WTC11 (cell line): ENCODE data around the gene TMEM214. TPM values are rescaled to one million over a fixed set of nuclear protein-coding genes. Genes with fewer than 3 reads are reported as not detected.
A peak's percentile ranks its signal among the peaks of the same experiment; 100 is the strongest.

Experiments
- ATAC-seq: fragments of 200-7000 bp; cut with Tn5 transposase; 2 replicates; pipeline ENCODE4 v1.10.0; 2021; ENCODE audit warnings: mild to moderate bottlenecking, moderate library complexity
- CTCF ChIA-PET: fragments of 300-600 bp; sonication (Branson Sonifier 250); formaldehyde crosslinking; loops from one replicate; lab custom pipeline; 2021; ENCODE audit warnings: antibody characterized with exemption; lab: Charles Lee
- POLR2A ChIA-PET: fragments of 350-600 bp; sonication (Branson Sonifier 250); formaldehyde crosslinking; loops from one replicate; lab custom pipeline; 2021; ENCODE audit warnings: antibody characterized with exemption; lab: Charles Lee
- DNase-seq: peaks from one replicate; pipeline ENCODE4 v3.0.0; 2021; ENCODE audit warnings: low spot score
- H3K27ac Mint-ChIP-seq: 2 replicates; pipeline ENCODE4 v1.8.0; 2021; ENCODE audit warnings: mixed read lengths
- H3K27me3 Mint-ChIP-seq: 2 replicates; pipeline ENCODE4 v1.8.0; 2021; ENCODE audit warnings: low read depth, mild to moderate bottlenecking, moderate library complexity, mixed read lengths
- H3K36me3 Mint-ChIP-seq: 2 replicates; pipeline ENCODE4 v1.8.0; 2021; ENCODE audit warnings: mixed read lengths
- H3K4me1 Mint-ChIP-seq: 2 replicates; pipeline ENCODE4 v1.8.0; 2022; ENCODE audit warnings: mixed read lengths
- H3K4me3 Mint-ChIP-seq: 2 replicates; pipeline ENCODE4 v1.8.0; 2021; ENCODE audit warnings: mild to moderate bottlenecking, moderate library complexity, mixed read lengths
- H3K9me3 Mint-ChIP-seq: 2 replicates; pipeline ENCODE4 v1.8.0; 2021; ENCODE audit warnings: mixed read lengths
- ARID4B ChIP-seq: sonication (generic); formaldehyde crosslinking; IDR thresholded peaks from 2 replicates; pipeline ENCODE4 v1.8.0; 2023; ENCODE audit warnings: missing genetic modification reagents, mild to moderate bottlenecking, borderline replicate concordance
- ATF3 ChIP-seq: sonication (generic); formaldehyde crosslinking; conservative IDR thresholded peaks from 2 replicates; pipeline ENCODE4 v1.8.1; 2022; ENCODE audit warnings: mild to moderate bottlenecking, missing genetic modification reagents
- CREB1 ChIP-seq: sonication (generic); formaldehyde crosslinking; IDR thresholded peaks from 2 replicates; pipeline ENCODE4 v1.8.0; 2023; ENCODE audit warnings: mild to moderate bottlenecking, missing genetic modification reagents
- CTCF ChIP-seq: fragments of 200-600 bp; IDR thresholded peaks from 2 replicates; pipeline ENCODE4 v1.8.0; 2022; ENCODE audit warnings: antibody characterized with exemption
- E2F5 ChIP-seq: sonication (generic); formaldehyde crosslinking; IDR thresholded peaks from 2 replicates; pipeline ENCODE4 v1.8.1; 2022; ENCODE audit warnings: mild to moderate bottlenecking, moderate library complexity, missing genetic modification reagents
- EMX1 ChIP-seq: fragments of 250-450 bp; sonication (Bioruptor Pico); IDR thresholded peaks from 2 replicates; pipeline ENCODE4 v1.8.0; 2021; ENCODE audit warnings: mild to moderate bottlenecking
- GABPB1 ChIP-seq: sonication (generic); formaldehyde crosslinking; IDR thresholded peaks from 2 replicates; pipeline ENCODE4 v1.8.1; 2023; ENCODE audit warnings: mild to moderate bottlenecking, missing genetic modification reagents
- IRF1 ChIP-seq: sonication (generic); formaldehyde crosslinking; IDR thresholded peaks from 2 replicates; pipeline ENCODE4 v1.8.0; 2023; ENCODE audit warnings: missing genetic modification reagents
- NFE2L1 ChIP-seq: sonication (generic); formaldehyde crosslinking; IDR thresholded peaks from 2 replicates; pipeline ENCODE4 v1.8.1; 2023; ENCODE audit warnings: missing genetic modification reagents
- NR1H2 ChIP-seq: sonication (generic); formaldehyde crosslinking; IDR thresholded peaks from 2 replicates; pipeline ENCODE4 v1.9.0; 2021; ENCODE audit warnings: mild to moderate bottlenecking, moderate library complexity, missing genetic modification reagents
- OVOL2 ChIP-seq: fragments of 250-450 bp; sonication (Bioruptor Pico); IDR thresholded peaks from 2 replicates; pipeline ENCODE4 v1.9.0; 2021; ENCODE audit warnings: mild to moderate bottlenecking, borderline replicate concordance
- PRDM15 ChIP-seq: sonication (generic); formaldehyde crosslinking; IDR thresholded peaks from 2 replicates; pipeline ENCODE4 v1.8.0; 2022; ENCODE audit warnings: missing genetic modification reagents
- SMAD3 ChIP-seq: sonication (generic); formaldehyde crosslinking; IDR thresholded peaks from 2 replicates; pipeline ENCODE4 v1.8.0; 2022; ENCODE audit warnings: missing genetic modification reagents, mild to moderate bottlenecking, borderline replicate concordance
- SMAD4 ChIP-seq: sonication (generic); formaldehyde crosslinking; IDR thresholded peaks from 2 replicates; pipeline ENCODE4 v1.8.0; 2022; ENCODE audit warnings: mild to moderate bottlenecking, missing genetic modification reagents
- TEAD4 ChIP-seq: sonication (generic); formaldehyde crosslinking; IDR thresholded peaks from 2 replicates; pipeline ENCODE4 v1.8.0; 2022; ENCODE audit warnings: mild to moderate bottlenecking, missing genetic modification reagents
- ZNF232 ChIP-seq: sonication (generic); formaldehyde crosslinking; IDR thresholded peaks from 2 replicates; pipeline ENCODE4 v1.8.0; 2022; ENCODE audit warnings: mild to moderate bottlenecking, missing genetic modification reagents
- ZNF423 ChIP-seq: fragments of 250-450 bp; sonication (Bioruptor Pico); IDR thresholded peaks from 2 replicates; pipeline ENCODE4 v2.1.2; 2022; ENCODE audit warnings: mild to moderate bottlenecking, moderate library complexity
- ZNF512 ChIP-seq: sonication (generic); formaldehyde crosslinking; IDR thresholded peaks from 2 replicates; pipeline ENCODE4 v1.8.1; 2022; ENCODE audit warnings: missing genetic modification reagents, borderline replicate concordance
- total RNA-seq: library from RNA; stranded (reverse); gene quantifications from 3 replicates; pipeline ENCODE4 v1.2.3, GENCODE V29; 2021

TMEM214 gene
- total RNA-seq, 1 experiment from 2014 or later = 57.1 TPM

GRCh38 chr2:27023740-27024139 is 9.0 kb upstream of the TMEM214 start:
- no peak for DNase-seq
- Mint-ChIP-seq H3K4me1 (peaks cover 6% of the 10 kb centered on the region), H3K27ac (no peak overlapping the region), H3K9me3 (no peaks in the 10 kb centered on the region), H3K36me3 (peaks cover 2% of the 10 kb centered on the region; the same call in 1 of the 2 replicates), H3K27me3 (no peaks in the 10 kb centered on the region), H3K4me3 (no peak overlapping the region)
- no peak for TF ChIP-seq SMAD3
- ATAC-seq = no peak
- POLR2A ChIA-PET = interaction anchor here (1.0 to 1.1 kb wide), 2 partner anchors 10 to 175 kb away, joined by 3 to 4 read pairs; partner anchors contain the start of gene TMEM214
- CTCF ChIA-PET = interaction anchor here (0.5 to 6.3 kb wide), 35 partner anchors 9 to 417 kb away, joined by 3 to 161 read pairs (median 6); partner anchors contain the start of genes AGBL5, DPYSL5, KHK and OST4

GRCh38 chr2:27024188-27024587 is 8.6 kb upstream of the TMEM214 start:
- ChIA-PET POLR2A (interaction anchor here (0.7 to 1.1 kb wide), 3 partner anchors 7 to 175 kb away, joined by 3 to 8 read pairs (median 4); partner anchors contain the start of gene TMEM214), CTCF (interaction anchor here (0.5 to 6.3 kb wide), 56 partner anchors 8 to 418 kb away, joined by 3 to 161 read pairs (median 5); partner anchors contain the start of genes AGBL5, DPYSL5, KHK and OST4)
- Mint-ChIP-seq H3K4me1 (peaks cover 6% of the 10 kb centered on the region), H3K9me3 (no peaks in the 10 kb centered on the region), H3K36me3 (peaks cover 3% of the 10 kb centered on the region; the same call in 1 of the 2 replicates), H3K27me3 (no peaks in the 10 kb centered on the region), H3K4me3 (no peak overlapping the region), H3K27ac (no peak overlapping the region)
- peak; percentile 87 for DNase-seq
- ATAC-seq = peak; percentile 83
- TF ChIP-seq EMX1 (CRISPR knock-in tag) = no peak
- no peak for TF ChIP-seq GABPB1
- peak; percentile 44; the same call in 1 of the 2 replicates for TF ChIP-seq CTCF
- TF ChIP-seq ARID4B (CRISPR knock-in tag) = no peak
- TF ChIP-seq ZNF423 (CRISPR knock-in tag) = peak; percentile 37; the same call in 1 of the 2 replicates

- DNase-seq (peak; percentile 45), ATAC-seq (peak; percentile 54)
- CTCF ChIA-PET = interaction anchor here (0.6 to 6.3 kb wide), 55 partner anchors 8 to 418 kb away, joined by 3 to 161 read pairs (median 5); partner anchors contain the start of genes AGBL5, DPYSL5, KHK and OST4
- Mint-ChIP-seq H3K27ac (no peak overlapping the region; the same call in 1 of the 2 replicates), H3K4me3 (no peak overlapping the region), H3K9me3 (no peaks in the 10 kb centered on the region), H3K36me3 (peaks cover 7% of the 10 kb centered on the region; the same call in 1 of the 2 replicates), H3K4me1 (peaks cover 6% of the 10 kb centered on the region), H3K27me3 (no peaks in the 10 kb centered on the region)
- POLR2A ChIA-PET = interaction anchor here (0.7 to 1.1 kb wide), 3 partner anchors 8 to 176 kb away, joined by 3 to 8 read pairs (median 4); partner anchors contain the start of gene TMEM214
- TF ChIP-seq PRDM15 = no peak
- no peak for TF ChIP-seq ZNF232 (CRISPR knock-in tag)
- TF ChIP-seq TEAD4 = no peak
- TF ChIP-seq ZNF512 (CRISPR knock-in tag) = no peak
- no peak for TF ChIP-seq CREB1 (CRISPR knock-in tag)
- no peak for TF ChIP-seq SMAD4 (CRISPR knock-in tag)
- TF ChIP-seq E2F5 (CRISPR knock-in tag) = no peak
- no peak for TF ChIP-seq NFE2L1 (CRISPR knock-in tag)
- TF ChIP-seq ATF3 = no peak
- TF ChIP-seq IRF1 = no peak
- no peak for TF ChIP-seq NR1H2
- no peak for TF ChIP-seq OVOL2
Measured at GRCh38 chr2:27024812-27025211, 8.0 kb upstream of the TMEM214 start.
